Stimulated activated CD4-positive, alpha-beta T cell treated with anti-CD3 and anti-CD28 coated beads, Interleukin-4, amount 100 ng/mL, for 4 hours (primary cell): ENCODE data around the gene RPS8.
"Not testable (repeated sequence)": the region's sequence is repeated elsewhere in the genome, so short reads cannot be mapped to it uniquely, and the experiment has no call there.

Source experiments
- DNase-seq, 2 experiments: peaks; one replicate each; pipeline ENCODE4 v3.0.0-alpha.2; 2020

The RPS8 gene

GRCh38 chr1:44775078-44775929, at the start of gene RPS8:
Gene RPS8 (plus strand): TSS chr1:44775540. CDS start chr1:44775597, 57 bp downstream.
- DNase-seq, result peak; percentile 82 to 90

- DNase-seq, result peak; percentile 91 to 92
These were observed 44.4 kb upstream of the RPS8 start, which contains the start of gene RNU5D-1 for GRCh38 chr1:44730741-44731512. Gene RNU5D-1 (minus strand): TSS chr1:44731170.

DNA sequence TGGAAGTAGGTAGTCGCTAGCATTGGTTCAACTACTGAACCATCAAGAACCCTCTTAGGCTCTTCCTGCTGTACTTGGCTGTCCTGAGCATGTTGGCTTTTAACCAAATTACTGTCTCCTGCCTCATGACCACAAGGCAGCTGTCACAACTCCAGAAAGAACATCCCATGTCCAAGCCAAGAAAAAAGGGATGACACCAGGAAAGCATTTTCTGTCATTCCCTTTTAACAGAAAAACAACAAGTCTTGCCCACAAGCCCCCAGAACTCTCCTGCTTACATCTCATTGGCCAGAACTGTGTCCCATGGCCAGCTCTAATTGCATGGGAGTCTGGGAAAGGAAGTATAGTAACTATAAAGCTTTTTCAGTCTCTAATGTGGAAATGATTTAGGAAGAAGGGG, 42.0 kb upstream of the RPS8 start:
- DNase-seq, result no peak

DNA sequence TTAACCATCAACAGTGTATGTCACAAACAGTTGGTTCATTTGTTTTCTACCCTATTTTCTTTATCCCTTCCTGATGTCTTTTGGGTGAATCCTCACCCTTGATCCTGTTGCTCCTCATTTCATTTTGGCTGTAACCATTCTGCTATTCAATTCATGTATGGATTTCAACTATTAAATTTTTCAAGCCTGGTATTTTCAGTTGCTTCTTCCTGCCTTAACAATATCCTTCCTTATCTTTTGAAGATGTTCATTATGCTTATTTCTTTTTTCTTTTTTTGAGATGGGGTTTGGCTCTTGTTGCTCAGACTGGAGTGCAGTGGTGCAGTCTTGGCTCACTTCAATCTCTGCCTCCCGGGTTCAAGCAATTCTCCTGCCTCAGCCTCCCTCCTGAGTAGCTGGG, 41.6 kb upstream of the RPS8 start:
- DNase-seq, result no peak

- no peak for DNase-seq
These were observed 39.3 kb upstream of the RPS8 start for GRCh38 chr1:44735992-44736391.

DNA sequence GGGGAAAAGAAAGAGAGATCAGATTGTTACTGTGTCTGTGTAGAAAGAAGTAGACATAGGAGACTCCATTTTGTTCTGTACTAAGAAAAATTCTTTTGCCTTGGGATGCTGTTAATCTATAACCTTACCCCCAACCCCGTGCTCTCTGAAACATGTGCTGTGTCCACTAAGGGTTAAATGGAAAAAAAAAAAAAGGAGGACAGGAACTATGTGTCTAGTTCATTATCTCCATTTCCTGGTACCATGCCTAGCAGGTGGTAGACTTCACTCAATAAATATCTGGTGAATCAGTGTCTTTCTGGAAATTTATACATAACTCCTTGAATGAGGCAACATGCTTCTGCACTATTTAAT, 36.4 kb upstream of the RPS8 start:
- not testable (repeated sequence) for DNase-seq

DNA sequence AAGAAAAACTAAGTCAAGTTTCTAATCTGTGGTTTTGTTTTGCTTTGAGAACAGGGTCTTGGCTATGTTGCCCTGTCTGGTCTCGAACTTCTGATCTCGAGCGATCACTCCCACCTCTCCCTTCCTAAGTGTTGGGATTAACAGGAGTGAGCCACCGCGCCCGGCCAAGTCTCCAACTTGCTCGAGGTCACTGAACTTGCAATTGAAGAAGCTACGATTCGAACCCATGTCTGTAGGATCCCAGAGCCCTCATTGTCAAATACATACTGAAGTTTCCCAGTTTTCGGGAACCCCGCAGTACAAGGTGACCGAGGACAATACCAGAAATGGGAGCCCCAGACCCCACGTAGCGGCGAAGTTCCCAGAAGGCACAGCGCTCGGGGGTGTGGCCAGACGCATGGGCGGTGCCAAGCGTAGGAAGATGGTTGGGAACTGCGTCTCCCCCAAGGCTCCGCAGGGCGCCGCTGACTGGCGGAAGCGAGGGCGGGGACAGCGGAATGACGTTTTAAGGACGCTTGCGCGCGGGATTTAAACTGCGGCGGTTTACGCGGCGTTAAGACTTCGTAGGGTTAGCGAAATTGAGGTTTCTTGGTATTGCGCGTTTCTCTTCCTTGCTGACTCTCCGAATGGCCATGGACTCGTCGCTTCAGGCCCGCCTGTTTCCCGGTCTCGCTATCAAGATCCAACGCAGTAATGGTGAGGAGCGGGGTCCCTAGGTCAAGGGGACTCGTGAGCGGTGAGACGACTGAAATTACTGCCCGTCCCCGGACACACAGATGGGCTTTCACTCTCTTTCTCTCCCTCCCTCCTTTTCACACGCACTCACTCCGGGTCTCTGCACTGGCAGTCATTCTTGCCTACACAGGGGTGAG, 35.8 kb upstream of the RPS8 start, which contains the start of gene KIF2C:
TSS of gene KIF2C (plus strand) at position 531 of the 872 bp plus-strand sequence. CDS start at position 627, 96 bp downstream.
- DNase-seq, result peak; percentile 94 to 96

- no peak for DNase-seq
These were observed 35.1 kb upstream of the RPS8 start for GRCh38 chr1:44740179-44740617.

- DNase-seq, result no peak
These were observed 32.1 kb upstream of the RPS8 start for GRCh38 chr1:44743211-44743610.

- DNase-seq, result no peak
These were observed 27.5 kb upstream of the RPS8 start for GRCh38 chr1:44747878-44748277.

DNA sequence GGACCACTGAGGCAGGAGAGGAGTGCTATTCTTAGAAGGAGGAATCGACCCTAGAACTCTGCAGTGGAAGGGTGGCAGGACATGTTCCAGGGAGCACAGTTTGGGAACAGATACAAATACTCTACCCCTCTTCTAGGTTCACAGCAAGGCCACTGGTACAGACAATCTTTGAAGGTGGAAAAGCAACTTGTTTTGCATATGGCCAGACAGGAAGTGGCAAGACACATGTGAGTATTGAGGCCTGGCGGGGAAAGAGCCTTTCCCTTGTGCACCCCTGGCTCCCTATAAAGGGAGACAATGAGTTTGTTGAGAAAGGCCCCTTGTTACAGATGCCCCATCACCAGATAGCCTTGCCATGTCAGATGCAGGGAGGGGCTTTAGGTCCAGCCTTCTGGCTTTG, 17.9 kb upstream of the RPS8 start:
- DNase-seq, result no peak

DNA sequence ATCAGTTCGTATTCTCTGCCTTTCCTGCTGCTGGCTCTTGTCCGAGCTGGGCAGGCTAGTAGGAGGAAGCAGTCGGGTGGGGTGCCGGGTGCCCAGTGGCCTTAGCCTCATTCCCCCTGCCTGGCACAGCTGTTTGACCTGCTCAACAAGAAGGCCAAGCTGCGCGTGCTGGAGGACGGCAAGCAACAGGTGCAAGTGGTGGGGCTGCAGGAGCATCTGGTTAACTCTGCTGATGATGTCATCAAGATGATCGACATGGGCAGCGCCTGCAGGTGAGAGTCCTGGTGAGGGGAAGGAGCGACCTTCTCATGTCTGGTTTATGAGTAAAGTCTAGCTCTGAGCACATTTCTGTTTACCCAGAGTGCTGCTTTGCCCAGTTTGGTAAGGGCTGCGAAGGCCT, 16.3 kb upstream of the RPS8 start:
- no peak for DNase-seq

GRCh38 chr1:44760876-44761275, 14.5 kb upstream of the RPS8 start:
- no peak for DNase-seq

GRCh38 chr1:44766421-44766820, 8.9 kb upstream of the RPS8 start:
- DNase-seq, result not testable (repeated sequence)

- peak; percentile 45 to 70 for DNase-seq
These were observed 790 bp downstream of the RPS8 start for GRCh38 chr1:44775930-44776729.

DNA sequence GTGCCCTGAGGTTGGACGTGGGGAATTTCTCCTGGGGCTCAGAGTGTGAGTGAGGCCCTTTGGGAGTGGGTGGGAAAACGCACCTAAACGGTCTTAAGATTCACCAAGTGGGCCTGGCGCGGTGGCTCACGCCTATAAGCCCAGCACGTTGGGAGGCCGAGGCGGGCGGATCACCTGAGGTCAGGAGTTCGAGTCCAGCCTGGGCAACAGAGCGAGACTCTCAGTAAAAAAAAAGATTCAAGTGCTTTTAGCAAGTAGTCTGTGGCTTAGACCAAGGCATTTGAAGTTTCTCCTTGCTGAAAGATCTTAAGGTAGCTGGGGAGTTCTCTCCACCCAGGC, 1.4 kb downstream of the RPS8 start:
- no peak for DNase-seq

DNA sequence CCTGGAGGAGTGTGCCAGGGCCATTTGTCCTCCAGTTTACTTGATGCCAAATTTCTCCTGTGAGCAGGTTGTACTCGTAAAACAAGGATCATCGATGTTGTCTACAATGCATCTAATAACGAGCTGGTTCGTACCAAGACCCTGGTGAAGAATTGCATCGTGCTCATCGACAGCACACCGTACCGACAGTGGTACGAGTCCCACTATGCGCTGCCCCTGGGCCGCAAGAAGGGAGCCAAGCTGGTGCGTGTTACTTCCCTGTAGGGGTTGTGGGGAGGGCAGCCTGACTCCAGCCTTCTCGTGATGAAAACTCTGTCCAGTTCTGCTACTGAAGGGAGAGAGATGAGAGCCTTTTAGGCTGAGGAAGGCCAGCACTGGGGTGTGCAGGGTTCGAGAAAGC, 2.2 kb downstream of the RPS8 start:
- no peak for DNase-seq

GRCh38 chr1:44777969-44778635, 2.8 kb downstream of the RPS8 start:
- no peak for DNase-seq

GRCh38 chr1:44778705-44779576, 3.6 kb downstream of the RPS8 start:
- no peak for DNase-seq

DNA sequence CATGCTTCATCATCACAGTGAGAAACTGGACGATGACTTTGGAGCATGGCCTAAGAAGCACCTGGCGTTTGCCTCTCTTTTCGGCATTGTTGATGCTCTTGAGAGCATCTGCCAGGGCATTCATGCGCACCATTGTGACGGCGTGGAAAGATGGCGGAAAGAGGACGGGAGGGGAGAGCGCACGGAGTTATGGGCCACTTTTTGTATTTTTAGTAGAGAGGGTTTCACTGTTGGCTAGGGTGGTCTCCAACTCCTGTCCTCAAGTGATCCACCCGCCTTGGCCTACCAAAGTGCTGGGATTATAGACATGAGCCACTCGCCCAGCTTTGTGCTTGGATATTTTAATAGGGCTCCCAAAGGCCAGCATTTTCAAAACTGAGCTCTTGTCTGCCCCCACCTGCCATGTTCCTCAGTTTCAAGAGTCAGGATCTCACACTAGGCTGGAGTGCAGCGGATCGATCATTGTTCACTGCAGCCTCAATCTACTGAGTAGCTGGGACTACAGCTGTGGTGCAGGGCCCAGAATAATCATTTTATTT, 5.3 kb downstream of the RPS8 start:
- no peak for DNase-seq
